RWPE2 (cell line): ENCODE results near the gene GIMAP6.
"Not testable (repeated sequence)": the region's sequence is repeated elsewhere in the genome, so short reads cannot be mapped to it uniquely, and the experiment has no call there.

Experiments
- ATAC-seq: fragments of 200-7000 bp; cut with Tn5 transposase; 3 replicates; pipeline ENCODE4 v1.9.1; 2021; ENCODE audit warnings: low read depth
- DNase-seq: peaks from one replicate; pipeline ENCODE4 v3.0.0-alpha.2; 2020; ENCODE audit warnings: low spot score
- H3K27ac ChIP-seq: fragments of 450-650 bp; 2 replicates; pipeline ENCODE4 v1.5.1; 2017; ENCODE audit warnings: mild to moderate bottlenecking; ENCODE audit not compliant: poor library complexity, severe bottlenecking
- H3K27me3 ChIP-seq: fragments of 250-450 bp; sonication (Bioruptor Pico); 2 replicates; pipeline ENCODE4 v1.5.1; 2021; ENCODE audit warnings: mild to moderate bottlenecking, moderate library complexity; ENCODE audit not compliant: insufficient read depth, poor library complexity, severe bottlenecking
- H3K36me3 ChIP-seq: fragments of 250-450 bp; sonication (Bioruptor Pico); 2 replicates; pipeline ENCODE4 v1.5.1; 2020; ENCODE audit warnings: low read depth, mild to moderate bottlenecking, moderate library complexity
- H3K4me1 ChIP-seq: fragments of 250-450 bp; sonication (Bioruptor Pico); 2 replicates; pipeline ENCODE4 v1.5.1; 2021; ENCODE audit warnings: mild to moderate bottlenecking, moderate library complexity; ENCODE audit not compliant: insufficient read depth, poor library complexity, severe bottlenecking
- H3K4me3 ChIP-seq: fragments of 250-450 bp; sonication (Bioruptor Pico); 2 replicates; pipeline ENCODE4 v1.5.1; 2021; ENCODE audit warnings: mild to moderate bottlenecking, moderate library complexity; ENCODE audit not compliant: severe bottlenecking
- H3K9me3 ChIP-seq: fragments of 250-450 bp; sonication (Bioruptor Pico); 2 replicates; pipeline ENCODE4 v1.5.1; 2021; ENCODE audit warnings: mild to moderate bottlenecking, moderate library complexity; ENCODE audit not compliant: severe bottlenecking
- CTCF ChIP-seq: fragments of 450-650 bp; IDR thresholded peaks from one replicate; pipeline ENCODE4 v1.5.1; 2017; ENCODE audit warnings: mild to moderate bottlenecking, moderate library complexity; ENCODE audit not compliant: poor library complexity, severe bottlenecking

GIMAP6 gene

GRCh38 chr7:150631866-150632864, at the start of gene GIMAP6:
TSS of gene GIMAP6 (minus strand) at chr7:150632385. CDS start at chr7:150630142, 2,243 bp downstream.
- no peaks in the 10 kb centered on the region for H3K9me3 ChIP-seq
- ATAC-seq, result no peak
- H3K4me1 ChIP-seq, result no peaks in the 10 kb centered on the region
- no peak for DNase-seq
- TF ChIP-seq CTCF, result no peak
- no peaks in the 10 kb centered on the region for H3K36me3 ChIP-seq
- no peaks in the 10 kb centered on the region for H3K27me3 ChIP-seq
- H3K4me3 ChIP-seq, result no peak within 1 kb of the TSS
- no peak within 1 kb of the TSS for H3K27ac ChIP-seq

- not testable (repeated sequence) for ATAC-seq, DNase-seq, H3K27ac ChIP-seq, H3K36me3 ChIP-seq, H3K27me3 ChIP-seq, H3K4me3 ChIP-seq, H3K9me3 ChIP-seq, H3K4me1 ChIP-seq
These were observed 48.2 kb upstream of the GIMAP6 start for GRCh38 chr7:150680364-150680763.

- H3K4me3 ChIP-seq, ATAC-seq, DNase-seq, H3K36me3 ChIP-seq, H3K27ac ChIP-seq, H3K27me3 ChIP-seq, H3K4me1 ChIP-seq, H3K9me3 ChIP-seq: not testable (repeated sequence)
These were observed 46.4 kb upstream of the GIMAP6 start for GRCh38 chr7:150678601-150679000.

- not testable (repeated sequence) for ATAC-seq, H3K27me3 ChIP-seq, H3K27ac ChIP-seq, H3K9me3 ChIP-seq, DNase-seq, H3K36me3 ChIP-seq, H3K4me1 ChIP-seq, H3K4me3 ChIP-seq
These were observed 44.7 kb upstream of the GIMAP6 start for GRCh38 chr7:150676854-150677253.

- H3K27me3 ChIP-seq, DNase-seq, ATAC-seq, H3K36me3 ChIP-seq, H3K4me3 ChIP-seq, H3K4me1 ChIP-seq, H3K27ac ChIP-seq, H3K9me3 ChIP-seq: not testable (repeated sequence)
These were observed 44.1 kb upstream of the GIMAP6 start for GRCh38 chr7:150676276-150676675.

- Histone ChIP-seq H3K4me1 (no peaks in the 10 kb centered on the region), H3K36me3 (no peaks in the 10 kb centered on the region), H3K9me3 (no peaks in the 10 kb centered on the region), H3K4me3 (no peak overlapping the region), H3K27me3 (no peaks in the 10 kb centered on the region), H3K27ac (no peak overlapping the region)
- DNase-seq (no peak), ATAC-seq (no peak)
- TF ChIP-seq CTCF, result no peak
These were observed 43.5 kb upstream of the GIMAP6 start for GRCh38 chr7:150675714-150676113.

GRCh38 chr7:150671798-150672585, 39.8 kb upstream of the GIMAP6 start:
- H3K4me3 ChIP-seq, DNase-seq, H3K9me3 ChIP-seq, H3K27me3 ChIP-seq, H3K27ac ChIP-seq, H3K4me1 ChIP-seq, H3K36me3 ChIP-seq, ATAC-seq: not testable (repeated sequence)
